GM12878 (cell line): ENCODE measurements around the gene ZBTB39. TPM values are rescaled to one million over a fixed set of nuclear protein-coding genes. Genes with fewer than 3 reads are reported as not detected.

Source experiments
- ATAC-seq: fragments of 200-7000 bp; cut with Tn5 transposase; 3 replicates; pipeline ENCODE4 v1.9.1; 2020; ENCODE audit warnings: mild to moderate bottlenecking, moderate library complexity
- BruUV-seq: library from RNA; stranded (reverse); fragments of 400-500 nt; replicated peaks from 2 replicates; lab custom pipeline; 2021; lab: Mats Ljungman, UMichigan
- CTCF ChIA-PET: fragments of 300-600 bp; sonication (Branson Sonifier 250); formaldehyde crosslinking; extraction: SDS; loops from one replicate; lab custom pipeline; 2021; ENCODE audit warnings: inconsistent platforms; lab: Yijun Ruan, JAX
- POLR2A ChIA-PET: fragments of 350-600 bp; formaldehyde crosslinking; extraction: SDS; loops from one replicate; lab custom pipeline; 2021; ENCODE audit warnings: inconsistent platforms; lab: Charles Lee
- RAD21 ChIA-PET: fragments of 300-600 bp; sonication (Branson Sonifier 250); formaldehyde crosslinking; loops from one replicate; lab custom pipeline; 2023; ENCODE audit warnings: antibody characterized with exemption; ENCODE audit not compliant: unreplicated experiment; lab: Charles Lee
- SMC1A ChIA-PET: fragments of 300-600 bp; sonication (Branson Sonifier 250); formaldehyde crosslinking; loops from one replicate; lab custom pipeline; 2023; ENCODE audit not compliant: unreplicated experiment, uncharacterized antibody; lab: Charles Lee
- DNase-seq: peaks from one replicate; pipeline ENCODE4 v3.0.0-alpha.2; 2011; ENCODE audit warnings: low read depth, low spot score
- FAIRE-seq: peaks from 3 replicates; lab custom pipeline; 2011; peaks lifted over from hg19 to GRCh38; lab: Jason Lieb, UNC
- H2AFZ ChIP-seq: 2 replicates; pipeline ENCODE4 v1.6.0; 2011; ENCODE audit warnings: low read depth, low read length, control low read depth; ENCODE audit not compliant: control insufficient read depth
- H3K27ac ChIP-seq: 2 replicates; pipeline ENCODE4 v1.5.1; 2011; ENCODE audit warnings: control low read depth; ENCODE audit not compliant: control insufficient read depth, insufficient read depth
- H3K27me3 ChIP-seq, 2 experiments: replicated peaks in 1 of 2; 2 replicates each; pipeline versions ENCODE4 v1.6.0 to v1.6.1; 2011; ENCODE audit warnings: low read length in 1 of 2; ENCODE audit not compliant: control insufficient read depth in 2 of 2, insufficient read depth in 2 of 2
- H3K36me3 ChIP-seq, 2 experiments: 2 replicates each; pipeline ENCODE4 v1.5.1; 2011; ENCODE audit warnings: low read length in 1 of 2; ENCODE audit not compliant: control insufficient read depth in 2 of 2, insufficient read depth in 2 of 2
- H3K4me1 ChIP-seq: 2 replicates; pipeline ENCODE4 v1.6.1; 2011; ENCODE audit warnings: mild to moderate bottlenecking, low read length, moderate library complexity, mixed read lengths; ENCODE audit not compliant: control insufficient read depth, insufficient read depth
- H3K4me2 ChIP-seq: 2 replicates; pipeline ENCODE4 v1.6.0; 2011; ENCODE audit warnings: control low read depth; ENCODE audit not compliant: control insufficient read depth, insufficient read depth
- H3K4me3 ChIP-seq: fragments of 200-600 bp; sonication (generic); 2 replicates; pipeline ENCODE4 v1.5.1; 2016
- H3K79me2 ChIP-seq: 2 replicates; pipeline ENCODE4 v1.6.0; 2011; ENCODE audit warnings: low read length; ENCODE audit not compliant: control insufficient read depth, insufficient read depth
- H3K9ac ChIP-seq: 2 replicates; pipeline ENCODE4 v1.8.0; 2011; ENCODE audit warnings: low read length, control low read depth, mixed read lengths; ENCODE audit not compliant: control insufficient read depth, insufficient read depth
- H3K9me3 ChIP-seq: replicated peaks from 3 replicates; pipeline ENCODE4 v1.5.1; 2011; ENCODE audit warnings: mild to moderate bottlenecking, low read length; ENCODE audit not compliant: control insufficient read depth, insufficient read depth
- H4K20me1 ChIP-seq: 2 replicates; pipeline ENCODE4 v1.6.0; 2011; ENCODE audit not compliant: control insufficient read depth, insufficient read depth
- ATF2 ChIP-seq: IDR thresholded peaks from 2 replicates; pipeline ENCODE4 v1.6.1; 2012; ENCODE audit warnings: low read length, inconsistent platforms
- ATF3 ChIP-seq: IDR thresholded peaks from 2 replicates; pipeline ENCODE4 v1.6.1; 2011; ENCODE audit warnings: low read depth, mild to moderate bottlenecking, low read length, moderate library complexity, borderline replicate concordance; ENCODE audit errors: extremely low read depth
- CBFB ChIP-seq: IDR thresholded peaks from 2 replicates; pipeline ENCODE4 v1.6.1; 2016; ENCODE audit warnings: antibody characterized with exemption, low read depth
- DPF2 ChIP-seq: fragments of 450-650 bp; IDR thresholded peaks from 2 replicates; pipeline ENCODE4 v1.6.1; 2017; ENCODE audit warnings: mild to moderate bottlenecking
- E2F8 ChIP-seq: fragments of 450-650 bp; IDR thresholded peaks from 2 replicates; pipeline ENCODE4 v1.6.1; 2018; ENCODE audit warnings: mild to moderate bottlenecking, low read depth, moderate library complexity; ENCODE audit not compliant: partially characterized antibody
- IRF3 ChIP-seq: fragments of 450-650 bp; IDR thresholded peaks from 2 replicates; pipeline ENCODE4 v1.6.1; 2014; ENCODE audit warnings: mild to moderate bottlenecking
- MEF2B ChIP-seq: fragments of 450-650 bp; IDR thresholded peaks from 2 replicates; pipeline ENCODE4 v1.6.1; 2018; ENCODE audit warnings: mild to moderate bottlenecking, moderate library complexity; ENCODE audit not compliant: partially characterized antibody, poor library complexity, severe bottlenecking
- PAX5 ChIP-seq: IDR thresholded peaks from 2 replicates; pipeline ENCODE4 v1.6.1; 2011; ENCODE audit warnings: low read depth, low read length, borderline replicate concordance
- RCOR1 ChIP-seq: conservative IDR thresholded peaks from 2 replicates; pipeline ENCODE4 v1.6.1; 2012; ENCODE audit warnings: low read depth, low read length, improper control_type of control experiment
- SMAD5 ChIP-seq: IDR thresholded peaks from 2 replicates; pipeline ENCODE4 v1.6.1; 2016; ENCODE audit warnings: antibody characterized with exemption, low read depth
- SREBF1 ChIP-seq: IDR thresholded peaks from 2 replicates; pipeline ENCODE4 v1.6.1; 2012; ENCODE audit warnings: mild to moderate bottlenecking, low read length
- USF1 ChIP-seq: IDR thresholded peaks from 2 replicates; pipeline ENCODE4 v1.6.1; 2011; ENCODE audit warnings: borderline replicate concordance, low read depth, mild to moderate bottlenecking, moderate library complexity, mixed read lengths, low read length; ENCODE audit not compliant: insufficient read depth; ENCODE audit errors: extremely low read length
- ZBTB11 ChIP-seq: fragments of 450-650 bp; formaldehyde crosslinking; IDR thresholded peaks from 2 replicates; pipeline ENCODE4 v1.5.0; 2022; ENCODE audit warnings: mild to moderate bottlenecking, missing genetic modification characterization
- WGBS: methylation state at CpG from one replicate; pipeline ENCODE4 v1.1.6; 2016; ENCODE audit warnings: low lambda C conversion rate; ENCODE audit not compliant: insufficient replicate concordance, insufficient coverage; ENCODE audit errors: missing lambda C conversion rate; 5-methylcytosine and 5-hydroxymethylcytosine counted together
- in situ Hi-C: fragments of 300-500 bp; cut with MboI; formaldehyde crosslinking; loops from 9 replicates; pipeline ENCODE4 v1.14.3; 2018; ENCODE audit warnings: mixed read lengths
- intact Hi-C: fragments of 100-400 bp; cut with micrococcal nuclease; formaldehyde crosslinking; loops from one replicate; pipeline ENCODE4 v1.14.2; 2022; ENCODE audit not compliant: unreplicated experiment
- polyA plus RNA-seq, 11 experiments: library from polyadenylated mRNA; depleted of rRNA in 4 of 11; unstranded in 6 of 11; stranded (reverse) in 5 of 11; fragments of >200 nt; fragmentation: Nextera tagmentation in 4 of 11; fragmentation: Illumina TruSeq in 1 of 11; extraction: Ambion mirVana in 4 of 11; extraction: Trizol in 1 of 11; gene quantifications; 1 replicate in 1 of 11; 2 replicates in 10 of 11; pipeline versions ENCODE4 v1.2.1 to v1.2.3, GENCODE V29; 2011 to 2016; ENCODE audit warnings: inconsistent platforms in 2 of 11, missing spikeins in 2 of 11, low read depth in 1 of 11
- total RNA-seq, 4 experiments: library from RNA; depleted of rRNA in 3 of 4; stranded (reverse); fragments of >200 nt in 3 of 4; fragmentation: Illumina TruSeq in 1 of 4; extraction: Trizol in 1 of 4; gene quantifications; 2 replicates each; pipeline versions ENCODE4 v1.2.1 to v1.2.3, GENCODE V29; 2013 to 2021

Gene ZBTB39
- total and polyA plus RNA-seq, 10 of the 15 experiments (the other 5 are each of a cell fraction or from before 2014, with no cell fraction given): 0.88 to 6.8 (median 4.4) TPM

- peaks cover 15% of the 10 kb centered on the region for H3K4me1 ChIP-seq
- no peak overlapping the region for H3K9ac ChIP-seq
- ATAC-seq: no peak
- SMC1A ChIA-PET: interaction anchor here (0.9 to 2.1 kb wide), 3 partner anchors 12 to 60 kb away, joined by 3 to 5 read pairs (median 3); no protein-coding TSS in a partner anchor
- no peaks in the 10 kb centered on the region; a peak in 1 of 4 replicates for H3K27me3 ChIP-seq
- no peak overlapping the region for H3K4me2 ChIP-seq
- RAD21 ChIA-PET: no interaction called here
- POLR2A ChIA-PET: interaction anchor here (0.6 kb wide), 1 partner anchor 33 kb away, joined by 3 read pairs; no protein-coding TSS in a partner anchor
- H3K4me3 ChIP-seq: no peak overlapping the region
- H3K79me2 ChIP-seq: no peaks in the 10 kb centered on the region
- 95% methylated on average over 1 of the region's 1 CpG for WGBS
- H3K36me3 ChIP-seq: no peaks in the 10 kb centered on the region
- no peaks in the 10 kb centered on the region for H4K20me1 ChIP-seq
- no peak overlapping the region for H3K27ac ChIP-seq
- in situ Hi-C loops (no loop called here), intact Hi-C loops (no loop called here)
- CTCF ChIA-PET: interaction anchor here (1.0 to 2.5 kb wide), 5 partner anchors 11 to 64 kb away, joined by 3 to 9 read pairs (median 5); no protein-coding TSS in a partner anchor
- no TSS peak for BruUV-seq
- no peak overlapping the region for H2AFZ ChIP-seq
- no peak for DNase-seq
- no peak for FAIRE-seq
- no peaks in the 10 kb centered on the region; the same call in 2 of the 3 replicates for H3K9me3 ChIP-seq
- TF ChIP-seq DPF2 (no peak), USF1 (no peak), ATF3 (no peak), MEF2B (no peak), PAX5 (no peak), IRF3 (no peak), SMAD5 (no peak), ATF2 (no peak), RCOR1 (no peak), SREBF1 (no peak), E2F8 (no peak), ZBTB11 (no peak), CBFB (no peak)
Measured at GRCh38 chr12:57047981-57048380, 41.6 kb upstream of the ZBTB39 start.
